AG09309 (cell line): ENCODE results near the gene SAP30BP.
A peak's percentile ranks its signal among the peaks of the same experiment; 100 is the strongest.

Experiments used
- DNase-seq: peaks from one replicate; pipeline ENCODE4 v3.0.0-alpha.2; 2010; ENCODE audit warnings: low read depth
- H3K4me3 ChIP-seq: 2 replicates; pipeline ENCODE4 v1.5.1; 2011; ENCODE audit warnings: mild to moderate bottlenecking, low read depth, low read length, moderate library complexity; ENCODE audit not compliant: control insufficient read depth
- TF ChIP-seq, protein P1 (sequence below): IDR thresholded peaks from 2 replicates; pipeline ENCODE4 v1.5.1; 2011; ENCODE audit warnings: mild to moderate bottlenecking, low read depth, low read length, inconsistent platforms; ENCODE audit not compliant: insufficient read depth, control insufficient read depth; ENCODE audit errors: missing control alignments

Gene SAP30BP

DNA sequence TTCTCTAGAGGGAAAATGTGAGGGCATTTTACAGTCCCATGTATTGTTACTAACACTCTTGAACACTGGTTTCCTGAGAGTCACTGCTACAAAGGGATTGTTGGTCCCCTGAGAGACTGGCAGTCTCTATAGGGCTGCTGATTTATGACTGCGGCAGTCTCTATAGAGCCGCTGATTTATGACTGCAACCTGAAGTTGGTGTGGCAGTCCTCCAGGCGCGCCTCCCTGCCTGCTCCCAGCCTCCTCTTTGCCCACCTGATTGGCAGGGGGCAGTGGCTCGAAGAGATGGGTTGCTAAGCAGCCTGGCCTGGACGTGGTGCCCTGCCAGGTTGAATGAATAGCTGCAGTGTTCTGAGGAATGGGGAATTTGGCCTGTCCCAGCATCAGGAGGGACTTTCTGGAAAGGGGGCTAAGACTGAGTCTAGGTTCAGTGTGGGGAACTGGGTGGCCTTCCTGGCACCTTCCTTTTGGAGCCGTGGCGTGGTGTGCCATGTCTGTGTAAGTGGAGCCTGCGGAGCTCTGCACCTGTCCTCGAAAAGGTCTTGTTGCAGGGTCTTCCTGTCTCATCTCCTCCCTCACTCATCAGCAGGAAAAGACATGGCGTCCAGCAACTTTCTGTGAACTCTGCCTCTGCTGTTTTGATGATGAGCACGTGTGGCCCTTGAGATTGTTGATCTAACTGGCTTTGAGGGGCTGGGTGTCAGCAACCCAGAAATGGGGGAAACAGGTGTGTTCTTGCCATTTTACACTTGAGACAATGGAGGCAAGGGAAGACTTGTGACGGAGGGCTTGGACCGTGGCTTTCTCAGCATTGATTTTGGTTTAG, 24.9 kb downstream of the SAP30BP start:
- TF ChIP-seq, protein P1, sequence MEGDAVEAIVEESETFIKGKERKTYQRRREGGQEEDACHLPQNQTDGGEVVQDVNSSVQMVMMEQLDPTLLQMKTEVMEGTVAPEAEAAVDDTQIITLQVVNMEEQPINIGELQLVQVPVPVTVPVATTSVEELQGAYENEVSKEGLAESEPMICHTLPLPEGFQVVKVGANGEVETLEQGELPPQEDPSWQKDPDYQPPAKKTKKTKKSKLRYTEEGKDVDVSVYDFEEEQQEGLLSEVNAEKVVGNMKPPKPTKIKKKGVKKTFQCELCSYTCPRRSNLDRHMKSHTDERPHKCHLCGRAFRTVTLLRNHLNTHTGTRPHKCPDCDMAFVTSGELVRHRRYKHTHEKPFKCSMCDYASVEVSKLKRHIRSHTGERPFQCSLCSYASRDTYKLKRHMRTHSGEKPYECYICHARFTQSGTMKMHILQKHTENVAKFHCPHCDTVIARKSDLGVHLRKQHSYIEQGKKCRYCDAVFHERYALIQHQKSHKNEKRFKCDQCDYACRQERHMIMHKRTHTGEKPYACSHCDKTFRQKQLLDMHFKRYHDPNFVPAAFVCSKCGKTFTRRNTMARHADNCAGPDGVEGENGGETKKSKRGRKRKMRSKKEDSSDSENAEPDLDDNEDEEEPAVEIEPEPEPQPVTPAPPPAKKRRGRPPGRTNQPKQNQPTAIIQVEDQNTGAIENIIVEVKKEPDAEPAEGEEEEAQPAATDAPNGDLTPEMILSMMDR, result no peak
- H3K4me3 ChIP-seq, result no peak overlapping the region
- no peak for DNase-seq

DNA sequence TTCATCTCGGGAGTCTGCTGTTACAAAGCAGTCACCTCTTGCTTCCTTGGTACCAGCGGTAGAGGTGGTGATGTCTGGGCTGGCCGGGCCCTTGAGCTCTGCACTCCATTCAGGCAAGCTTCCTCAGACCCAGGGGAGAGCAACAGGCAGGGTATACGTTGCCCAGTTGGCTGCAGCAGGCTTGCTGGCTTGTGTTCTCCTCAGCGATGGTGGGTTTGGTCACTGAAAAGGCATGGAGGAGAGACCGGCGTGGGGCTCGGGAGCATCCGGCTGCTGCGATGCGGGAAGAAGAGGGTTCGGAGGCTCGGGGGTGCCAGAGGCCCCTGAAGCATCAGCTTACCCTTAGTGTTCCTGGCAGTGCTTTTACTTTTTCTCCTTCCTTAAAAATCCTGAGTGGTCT, 25.8 kb downstream of the SAP30BP start:
- TF ChIP-seq, protein P1, result no peak
- DNase-seq, result no peak
- no peak overlapping the region for H3K4me3 ChIP-seq

DNA sequence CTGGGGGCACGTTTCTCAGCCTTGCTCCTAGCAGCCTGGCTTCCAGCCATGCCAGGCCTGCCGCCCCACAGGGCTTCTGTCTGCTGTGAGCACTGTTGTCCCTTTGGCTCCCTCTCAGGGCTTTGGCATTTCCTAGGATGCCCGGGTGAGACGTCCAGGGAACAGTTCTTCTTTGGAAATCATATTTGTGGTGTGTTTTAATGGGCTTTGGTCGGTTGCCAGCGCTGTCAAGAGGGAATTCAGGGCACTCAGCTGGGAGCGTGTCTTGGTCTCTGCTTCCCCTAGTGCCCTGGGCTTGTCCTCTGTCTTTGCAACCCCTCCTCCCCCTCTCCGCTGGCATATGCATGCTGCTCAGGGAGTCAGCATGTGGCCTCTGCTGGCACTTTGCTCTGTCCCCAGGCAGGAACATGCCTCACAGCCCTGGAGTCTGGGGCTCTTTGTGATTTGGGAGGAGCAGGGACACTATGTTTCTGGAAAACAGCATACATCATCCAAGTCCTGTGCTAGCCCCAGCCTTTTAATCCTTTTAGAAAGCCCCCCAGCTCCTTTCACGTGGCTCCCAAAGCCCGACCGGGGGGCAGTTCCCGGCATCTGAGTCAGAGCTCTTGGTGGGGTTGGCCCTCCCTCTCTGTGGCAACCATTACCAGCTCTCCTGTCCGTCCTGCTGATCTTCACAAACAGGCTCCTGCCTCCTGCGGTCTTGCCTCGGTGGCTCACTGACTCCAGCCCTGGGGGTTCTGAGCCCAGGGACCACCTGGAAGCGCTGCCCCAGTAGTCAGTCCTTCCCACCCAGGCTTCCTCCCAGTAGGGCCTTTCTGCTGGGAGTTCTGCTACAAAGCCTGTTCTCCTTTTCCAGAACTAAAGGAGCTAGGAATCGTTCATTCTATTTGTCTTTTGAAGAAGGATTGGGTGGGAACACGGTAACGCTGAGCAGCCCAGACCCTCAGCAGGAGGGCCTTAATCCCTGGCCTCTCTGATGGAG, 26.7 kb downstream of the SAP30BP start:
- TF ChIP-seq, protein P1, result peak; percentile 38
- DNase-seq, result peak; percentile 91
- H3K4me3 ChIP-seq, result no peak overlapping the region

DNA sequence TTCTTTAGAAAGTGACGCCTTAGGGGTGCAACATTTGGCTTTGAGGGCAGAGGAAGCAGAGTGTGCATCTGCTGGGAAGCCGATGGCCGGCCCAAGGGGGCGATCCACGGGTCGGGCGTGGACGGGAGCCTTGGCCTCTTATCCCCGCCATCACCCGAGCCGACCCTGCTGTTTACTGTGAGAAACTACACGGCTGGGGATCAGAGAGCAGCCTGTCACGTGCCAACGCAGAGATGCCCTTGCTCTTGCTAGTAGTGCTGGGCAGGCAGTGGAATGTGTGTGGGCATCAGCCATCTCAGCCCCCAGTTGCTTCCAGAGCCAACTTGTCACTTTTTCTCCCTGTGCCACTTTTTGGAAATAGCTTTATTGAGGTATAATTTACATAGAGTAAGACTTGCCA, 27.4 kb downstream of the SAP30BP start:
- DNase-seq, result no peak
- no peak overlapping the region for H3K4me3 ChIP-seq
- TF ChIP-seq, protein P1, result no peak

DNA sequence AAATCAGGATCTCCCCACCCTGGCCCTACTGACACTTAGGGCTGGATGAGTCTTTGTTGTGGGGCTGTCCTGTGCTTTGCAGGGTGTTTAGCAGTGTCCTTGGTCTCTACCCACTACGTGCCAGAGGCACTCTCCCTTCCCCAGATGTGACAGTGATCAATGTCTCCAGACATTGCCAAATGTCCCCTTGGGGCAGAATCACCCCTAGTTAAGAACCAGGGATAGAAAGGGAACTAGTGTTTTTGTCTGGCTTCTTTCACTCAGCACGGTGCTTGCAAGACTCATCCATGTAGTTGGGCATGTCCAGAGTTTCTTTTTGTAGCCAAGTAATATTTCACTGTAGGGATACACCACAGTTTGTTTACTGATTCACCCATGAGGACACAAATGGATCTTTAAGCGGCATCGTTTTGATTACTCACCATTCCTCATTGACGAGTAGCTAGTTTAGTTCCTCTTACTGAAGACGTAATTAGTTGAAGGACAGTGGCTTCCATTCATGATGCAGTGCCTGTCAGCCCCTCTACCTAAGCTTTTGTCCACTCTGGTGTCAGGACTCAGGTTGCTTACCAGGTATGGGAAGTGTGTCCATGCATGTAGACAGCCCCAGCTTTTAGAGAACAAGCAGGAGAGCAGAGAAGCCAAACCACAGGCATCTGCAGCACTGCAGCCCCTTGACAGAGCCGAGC, 28.1 kb downstream of the SAP30BP start:
- DNase-seq, result no peak
- H3K4me3 ChIP-seq, result no peak overlapping the region
- TF ChIP-seq, protein P1, result no peak

DNA sequence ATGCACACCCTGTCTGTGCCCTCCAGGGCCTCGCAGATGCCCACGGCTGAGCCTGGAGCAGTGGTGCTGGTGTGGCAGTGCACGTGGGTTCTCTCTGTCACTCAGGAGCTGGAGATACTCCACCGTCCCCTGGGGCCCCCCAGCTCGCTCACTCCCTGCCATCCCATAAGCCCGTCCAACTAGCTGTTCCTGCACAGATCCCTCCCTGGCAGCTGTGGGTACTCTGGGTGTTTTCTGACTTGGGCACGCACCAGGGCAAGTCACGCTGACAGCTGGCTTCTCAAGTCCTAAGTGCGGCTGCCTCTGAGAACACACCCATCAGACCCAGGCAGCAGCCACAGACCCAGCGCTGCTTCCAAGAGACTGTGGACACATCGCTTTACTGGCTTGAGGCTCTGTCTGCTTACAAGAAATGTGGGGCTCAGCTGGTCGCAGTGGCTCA, 28.7 kb downstream of the SAP30BP start:
- TF ChIP-seq, protein P1, result no peak
- no peak overlapping the region for H3K4me3 ChIP-seq
- no peak for DNase-seq
